Metanephros (tissue), 2 donors: Measurements from ENCODE around the gene RPLP1. TPM values are rescaled to one million over a fixed set of nuclear protein-coding genes. Genes with fewer than 3 reads are reported as not detected.

Experiments used
- small RNA-seq: library from RNA; depleted of rRNA; stranded (forward); fragments of <200 nt; gene quantifications from one replicate; pipeline ENCODE3, GENCODE V24; 2014; ENCODE audit warnings: low replicate concordance
- total RNA-seq: library from RNA; depleted of rRNA; stranded (reverse); fragments of >200 nt; gene quantifications from one replicate; pipeline ENCODE4 v1.2.3, GENCODE V29; 2014

RPLP1 gene
- total RNA-seq: 291 TPM

GRCh38 chr15:69452692-69453521 lies at the start of gene RPLP1:
Gene RPLP1, plus strand, starts transcription at chr15:69452818. Its CDS starts 131 bp downstream, at chr15:69452949.

DNA sequence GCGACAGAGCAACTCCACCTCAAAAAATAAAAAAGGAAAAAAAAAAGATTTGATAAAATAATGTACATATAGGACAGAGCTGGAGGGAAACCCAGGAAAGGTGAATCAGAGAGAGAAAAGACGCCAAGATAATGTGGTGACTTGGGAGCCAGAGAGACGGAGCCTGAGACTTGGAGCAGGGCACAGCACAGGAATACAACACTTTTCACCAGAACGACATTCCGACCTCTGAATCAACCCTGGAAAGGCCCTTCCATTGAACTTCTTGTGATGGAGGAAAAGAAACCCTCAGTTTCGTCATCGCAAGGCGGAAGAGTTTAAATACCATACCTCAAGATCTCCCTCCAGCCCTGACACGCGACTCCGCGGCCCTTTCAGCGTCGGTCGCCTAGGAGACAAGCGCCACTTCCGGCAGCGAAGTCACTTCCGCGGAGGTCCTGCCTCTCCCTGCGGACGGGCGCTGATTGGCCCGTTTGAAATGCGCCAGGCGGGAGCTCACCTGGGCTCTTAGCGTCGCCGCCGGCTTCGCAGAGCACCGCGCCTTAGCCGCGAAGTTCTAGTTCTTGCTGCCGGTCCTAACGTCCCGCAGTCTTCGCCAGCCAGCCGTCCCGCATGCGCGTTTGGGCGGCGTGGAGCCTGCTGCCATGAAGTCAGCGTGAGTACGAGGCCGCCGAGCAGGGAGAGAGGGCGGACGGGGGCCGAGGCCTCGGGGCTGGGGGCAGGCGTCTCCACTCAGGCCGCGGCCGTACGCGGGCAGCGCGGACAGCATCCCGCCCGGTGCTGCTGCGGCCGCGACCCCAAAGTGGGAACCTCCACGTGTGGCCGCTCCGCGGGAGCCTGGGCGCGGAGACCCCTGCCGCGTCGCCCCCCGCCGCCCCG lies 38.6 kb upstream of the RPLP1 start, which contains the start of gene KIF23:
Gene KIF23 (plus strand): TSS at position 528 of the 879 bp plus-strand sequence. CDS start 117 bp downstream, at position 645.

Small RNA genes within 50 kb of the gene (small RNA-seq; reads per million reads assigned to genes)
- gene RF00012: not detected

Other genes with a start within 250 kb of the RPLP1 start
- gene PAQR5, start 153.9 kb upstream of the RPLP1 start, total RNA-seq: 32.4 TPM
- gene KIF23, start 38.5 kb upstream of the RPLP1 start, total RNA-seq: 17.9 TPM